HS-27A (cell line): Measurements from ENCODE around the gene PIGM.

Experiments
- DNase-seq: peaks from one replicate; pipeline ENCODE4 v3.0.0-alpha.2; 2012; ENCODE audit warnings: low read depth, missing footprints

Gene PIGM

GRCh38 chr1:159988006-159988405, 43.8 kb downstream of the PIGM start:
- DNase-seq: no peak

DNA sequence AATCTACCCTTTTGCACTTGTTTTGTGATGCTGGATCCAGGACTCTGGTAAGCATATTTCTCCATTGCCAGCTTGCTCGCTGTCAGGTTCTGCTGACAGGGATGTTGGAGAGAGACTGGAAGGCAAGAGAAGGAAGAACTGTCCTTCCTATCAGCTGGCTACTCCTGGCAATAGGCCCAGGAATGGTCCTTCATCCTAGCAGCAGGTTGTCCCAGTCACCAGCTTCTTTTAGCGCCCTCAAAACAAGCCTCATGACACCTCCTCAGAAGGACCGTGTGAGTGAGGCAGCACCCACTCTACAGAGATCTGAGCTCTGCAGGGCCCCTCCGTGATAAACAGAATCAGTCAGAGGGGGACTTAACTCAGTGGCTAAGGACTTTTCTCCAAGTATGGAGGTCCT, 44.6 kb downstream of the PIGM start:
- no peak for DNase-seq

- no peak for DNase-seq
Measured at GRCh38 chr1:159986531-159986930, 45.3 kb downstream of the PIGM start.

GRCh38 chr1:159986093-159986492, 45.7 kb downstream of the PIGM start:
- no peak for DNase-seq

DNA sequence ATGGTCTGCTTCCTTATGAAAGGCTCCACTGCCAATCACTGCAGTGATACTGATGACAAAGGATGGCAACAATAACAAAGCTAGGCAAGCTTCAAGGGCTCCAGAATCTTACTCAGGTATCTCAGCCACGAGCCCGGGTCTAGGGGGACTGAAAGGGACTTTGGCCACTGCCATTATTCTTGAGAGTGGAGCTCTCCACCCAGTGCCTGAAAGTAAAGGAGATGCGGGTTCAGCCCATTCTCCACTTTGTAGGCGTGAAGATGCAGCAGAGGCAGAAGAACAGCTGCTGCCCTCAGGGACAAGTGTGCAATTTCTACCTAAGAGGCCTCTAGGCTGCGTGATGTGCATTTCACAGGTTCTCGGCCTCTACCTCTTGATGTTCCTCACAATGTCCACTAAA, 46.3 kb downstream of the PIGM start:
- no peak for DNase-seq

DNA sequence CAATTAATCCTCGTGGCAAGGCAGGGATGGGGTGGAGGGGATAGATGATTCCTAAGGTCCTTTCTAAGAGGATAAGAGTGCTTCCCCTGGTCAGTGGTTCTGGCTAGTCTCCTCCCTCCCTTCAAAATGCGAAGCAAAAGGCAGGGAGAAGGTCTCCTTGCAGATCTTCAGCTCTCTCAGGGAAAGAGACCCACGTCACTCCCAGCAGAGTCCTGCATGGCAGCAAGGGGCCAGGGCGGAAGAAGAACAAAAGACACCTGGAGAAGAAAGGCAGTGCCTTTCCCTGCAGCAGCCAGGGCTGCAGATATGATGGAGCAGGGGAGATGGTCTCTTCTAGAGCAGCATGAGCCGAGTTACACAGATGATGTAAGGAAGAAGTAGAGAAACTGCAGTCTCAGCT, 48.1 kb downstream of the PIGM start:
- DNase-seq: no peak

DNA sequence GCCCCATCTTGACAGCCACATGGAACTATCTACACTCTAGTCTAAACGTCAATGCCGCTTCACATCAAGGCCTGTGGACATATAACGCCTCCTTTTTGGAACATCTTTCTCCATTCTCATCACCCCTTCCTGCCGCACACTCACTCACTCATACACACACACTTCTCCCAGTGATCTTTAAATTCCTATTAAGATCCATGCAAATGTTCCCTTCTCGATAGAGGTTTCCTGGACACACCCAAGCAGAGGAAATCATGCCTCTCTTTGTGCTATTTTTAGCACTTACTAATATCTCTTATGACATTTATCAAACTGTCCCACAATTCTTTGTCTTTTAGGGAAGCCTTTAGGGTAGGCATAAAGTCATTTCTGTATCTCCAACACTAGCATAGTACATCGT, 49.5 kb downstream of the PIGM start:
- DNase-seq: no peak

- DNase-seq: no peak
Measured at GRCh38 chr1:159981351-159982055, 50.3 kb downstream of the PIGM start.

DNA sequence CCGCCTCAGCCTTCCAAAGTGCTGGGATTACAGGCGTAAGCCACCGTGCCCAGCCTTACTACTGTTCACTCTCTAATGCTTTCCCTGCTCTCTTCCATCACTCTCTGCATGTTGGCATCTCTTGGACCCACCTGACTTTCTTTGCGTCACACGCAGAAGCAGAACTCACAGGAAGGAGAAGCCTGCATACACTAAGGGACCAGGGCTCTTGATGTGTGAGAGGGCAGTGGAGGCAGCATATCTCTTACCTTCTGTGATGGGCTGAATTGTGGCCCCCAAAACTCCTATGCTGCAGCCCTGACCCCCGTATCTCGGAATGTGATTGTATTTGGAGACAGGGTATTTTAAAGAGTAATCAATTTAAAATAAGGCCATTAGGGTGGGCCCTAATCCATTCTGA, 51.0 kb downstream of the PIGM start:
- DNase-seq: no peak

DNA sequence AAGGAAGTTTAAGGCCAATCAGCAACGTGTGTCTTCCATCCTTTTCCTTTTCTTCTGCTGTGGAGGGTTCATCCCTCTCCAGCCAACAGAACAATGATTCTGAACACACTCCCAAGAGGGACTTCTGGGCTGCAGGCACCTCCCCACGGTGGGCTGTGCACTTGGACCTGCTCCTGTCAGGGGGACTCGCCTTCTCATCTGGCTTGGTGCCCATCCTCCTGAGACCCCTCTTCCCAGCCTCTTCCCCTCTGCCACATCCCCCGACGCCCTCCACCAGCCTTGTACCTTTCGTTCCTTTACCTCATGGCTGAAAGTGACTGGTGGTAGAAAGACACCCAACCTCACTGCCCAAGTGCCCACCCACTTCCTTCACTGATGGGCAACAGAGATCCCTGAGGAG, 51.7 kb downstream of the PIGM start:
- DNase-seq: no peak

DNA sequence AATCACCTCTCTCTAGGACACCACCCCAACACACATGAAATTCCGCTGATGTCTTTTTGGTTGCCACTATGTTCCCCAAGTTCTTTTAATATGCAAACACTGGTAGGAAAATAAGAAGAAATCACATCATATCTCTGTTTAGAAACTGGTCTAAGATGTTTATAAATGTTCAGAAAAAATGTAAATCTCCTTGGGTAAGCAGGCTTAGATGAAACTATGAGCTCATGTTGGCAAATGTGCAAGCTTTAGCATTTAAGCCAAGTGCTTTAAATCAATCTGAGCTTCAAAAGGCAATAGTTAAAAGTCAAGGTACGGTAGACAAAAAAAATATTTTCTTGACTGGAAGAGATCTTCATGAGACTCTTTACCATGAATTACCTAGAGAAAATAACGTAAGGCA, 52.5 kb downstream of the PIGM start:
- DNase-seq: no peak

DNA sequence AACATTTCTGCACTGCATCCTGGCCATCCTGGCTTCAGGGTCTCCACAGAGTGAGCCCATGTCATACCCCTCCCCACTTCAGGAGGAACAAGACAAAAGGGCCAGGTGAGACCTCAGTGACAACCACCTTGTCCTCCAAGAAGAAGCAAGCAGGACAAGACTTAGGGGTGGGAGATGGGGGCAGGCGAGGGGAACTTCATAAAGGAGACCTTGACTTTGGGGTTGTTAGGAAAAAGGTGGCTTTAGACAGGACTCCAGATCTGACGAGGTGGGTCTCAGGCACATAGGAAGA, 53.7 kb downstream of the PIGM start:
- DNase-seq: no peak

- no peak for DNase-seq
Measured at GRCh38 chr1:159977364-159978106, 54.3 kb downstream of the PIGM start.
